ENCODE results near the gene CNTNAP2.

DNA sequence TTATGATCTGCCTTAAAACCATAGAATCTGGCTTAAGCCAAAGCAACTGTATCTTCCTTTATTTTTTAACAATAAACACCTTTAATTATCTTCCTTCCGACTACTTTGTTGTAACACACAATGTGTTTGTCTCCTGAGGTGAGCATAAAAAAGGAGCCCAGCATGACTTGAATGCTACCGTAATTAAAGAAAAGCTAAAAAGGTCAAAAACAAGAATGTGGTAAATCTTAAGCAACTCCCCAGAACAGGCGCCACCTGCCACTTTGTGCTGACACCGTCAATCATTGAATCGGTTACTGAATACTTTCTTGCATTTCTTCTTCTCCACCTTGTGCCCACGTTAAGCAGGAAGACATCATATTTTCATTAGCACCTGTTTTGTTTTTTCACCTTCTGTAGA, 1904.1 kb downstream of the CNTNAP2 start:
- TF ChIP-seq, protein P1, sequence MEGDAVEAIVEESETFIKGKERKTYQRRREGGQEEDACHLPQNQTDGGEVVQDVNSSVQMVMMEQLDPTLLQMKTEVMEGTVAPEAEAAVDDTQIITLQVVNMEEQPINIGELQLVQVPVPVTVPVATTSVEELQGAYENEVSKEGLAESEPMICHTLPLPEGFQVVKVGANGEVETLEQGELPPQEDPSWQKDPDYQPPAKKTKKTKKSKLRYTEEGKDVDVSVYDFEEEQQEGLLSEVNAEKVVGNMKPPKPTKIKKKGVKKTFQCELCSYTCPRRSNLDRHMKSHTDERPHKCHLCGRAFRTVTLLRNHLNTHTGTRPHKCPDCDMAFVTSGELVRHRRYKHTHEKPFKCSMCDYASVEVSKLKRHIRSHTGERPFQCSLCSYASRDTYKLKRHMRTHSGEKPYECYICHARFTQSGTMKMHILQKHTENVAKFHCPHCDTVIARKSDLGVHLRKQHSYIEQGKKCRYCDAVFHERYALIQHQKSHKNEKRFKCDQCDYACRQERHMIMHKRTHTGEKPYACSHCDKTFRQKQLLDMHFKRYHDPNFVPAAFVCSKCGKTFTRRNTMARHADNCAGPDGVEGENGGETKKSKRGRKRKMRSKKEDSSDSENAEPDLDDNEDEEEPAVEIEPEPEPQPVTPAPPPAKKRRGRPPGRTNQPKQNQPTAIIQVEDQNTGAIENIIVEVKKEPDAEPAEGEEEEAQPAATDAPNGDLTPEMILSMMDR (conservative IDR thresholded peaks at IDR 0.05): no peak
- no peak for TF ChIP-seq ZFX (IDR thresholded peaks at IDR 0.05)

Data from C4-2B (cell line).